Panc1 (cell line): Measurements from ENCODE around the gene PNLDC1. TPM values are rescaled to one million over a fixed set of nuclear protein-coding genes. Genes with fewer than 3 reads are reported as not detected.
A peak's percentile ranks its signal among the peaks of the same experiment; 100 is the strongest.

ENCODE experiments used
- ATAC-seq: fragments of 200-7000 bp; cut with Tn5 transposase; 2 replicates; pipeline ENCODE4 v1.9.1; 2020; ENCODE audit warnings: mild to moderate bottlenecking, moderate library complexity
- Bru-seq: library from RNA; stranded (reverse); fragments of 400-500 nt; gene quantifications from one replicate; lab custom pipeline; 2021; lab: Mats Ljungman, UMichigan
- BruChase-seq, 2 experiments: library from RNA; stranded (reverse); fragments of 400-500 nt; gene quantifications; one replicate each; lab custom pipeline; 2021; lab: Mats Ljungman, UMichigan
- BruUV-seq: library from RNA; stranded (reverse); fragments of 400-500 nt; replicated peaks from 2 replicates; lab custom pipeline; 2021; lab: Mats Ljungman, UMichigan
- CTCF ChIA-PET: fragments of 300-600 bp; sonication (Branson Sonifier 250); formaldehyde crosslinking; loops from one replicate; lab custom pipeline; 2022; ENCODE audit warnings: antibody characterized with exemption; lab: Charles Lee
- POLR2A ChIA-PET: fragments of 300-600 bp; sonication (Branson Sonifier 250); formaldehyde crosslinking; loops from one replicate; lab custom pipeline; 2022; ENCODE audit warnings: antibody characterized with exemption; lab: Charles Lee
- DNase-seq: peaks from one replicate; pipeline ENCODE4 v3.0.0-alpha.2; 2010; ENCODE audit warnings: low read depth, low spot score
- H3K27ac ChIP-seq: 2 replicates; pipeline ENCODE4 v1.5.1; 2011; ENCODE audit warnings: mild to moderate bottlenecking, low read length, inconsistent platforms
- H3K27me3 ChIP-seq: fragments of 200-500 bp; sonication (Bioruptor generic); 2 replicates; pipeline ENCODE4 v1.6.0; 2014; ENCODE audit warnings: low read length, inconsistent platforms; ENCODE audit not compliant: control insufficient read depth, insufficient read depth
- H3K36me3 ChIP-seq: fragments of 200-500 bp; sonication (Bioruptor generic); 2 replicates; pipeline ENCODE4 v1.5.1; 2014; ENCODE audit warnings: inconsistent platforms, mild to moderate bottlenecking, low read length, moderate library complexity; ENCODE audit not compliant: control insufficient read depth, insufficient read depth
- H3K4me1 ChIP-seq: 2 replicates; pipeline ENCODE4 v1.5.1; 2011; ENCODE audit warnings: inconsistent platforms, mild to moderate bottlenecking, low read length, moderate library complexity; ENCODE audit not compliant: control insufficient read depth, insufficient read depth
- H3K4me3 ChIP-seq, 2 experiments: 2 replicates each; pipeline ENCODE4 v1.5.1; 2011 to 2012; ENCODE audit warnings: low read depth in 2 of 2, low read length in 2 of 2, mild to moderate bottlenecking in 2 of 2, inconsistent platforms in 1 of 2, moderate library complexity in 1 of 2
- H3K9me3 ChIP-seq: fragments of 200-500 bp; sonication (Bioruptor generic); 2 replicates; pipeline ENCODE4 v1.5.1; 2014; ENCODE audit warnings: low read depth, mild to moderate bottlenecking, inconsistent platforms, low read length, moderate library complexity; ENCODE audit not compliant: control insufficient read depth, insufficient read depth
- CTCF ChIP-seq: fragments of 450-650 bp; IDR thresholded peaks from 2 replicates; pipeline ENCODE4 v1.5.1; 2017; ENCODE audit warnings: mild to moderate bottlenecking
- POLR2AphosphoS5 ChIP-seq: IDR thresholded peaks from 2 replicates; pipeline ENCODE4 v1.6.1; 2012; ENCODE audit warnings: mild to moderate bottlenecking, low read depth, low read length, moderate library complexity
- REST ChIP-seq, 2 experiments: IDR thresholded peaks; 2 replicates each; pipeline ENCODE4 v1.6.1; 2011 to 2012; ENCODE audit warnings: low read depth in 2 of 2, control low read depth in 1 of 2, low read length in 1 of 2, mild to moderate bottlenecking in 1 of 2, moderate library complexity in 1 of 2; ENCODE audit not compliant: insufficient read depth in 1 of 2
- SIN3A ChIP-seq: IDR thresholded peaks from 2 replicates; pipeline ENCODE4 v1.6.1; 2012; ENCODE audit warnings: low read depth, mild to moderate bottlenecking, low read length, moderate library complexity, borderline replicate concordance; ENCODE audit not compliant: insufficient read depth
- TCF7L2 ChIP-seq: IDR thresholded peaks from 2 replicates; pipeline ENCODE4 v1.6.1; 2011; ENCODE audit warnings: mild to moderate bottlenecking, low read depth, low read length, inconsistent platforms
- in situ Hi-C: cut with HindIII; loops from 2 replicates; pipeline ENCODE4 v1.10.0; 2016; ENCODE audit warnings: low sequenced_read_pairs, low pct_unique_long_range_greater_than_20kb
- intact Hi-C: fragments of 100-400 bp; cut with micrococcal nuclease; formaldehyde crosslinking; loops from one replicate; pipeline ENCODE4 v1.10.0; 2022; ENCODE audit not compliant: unreplicated experiment
- long read RNA-seq: library from polyadenylated mRNA; unstranded; transcript quantifications from one replicate; pipeline ENCODE4 v2.0.0, GENCODE V29; 2021; ENCODE audit not compliant: unreplicated experiment
- polyA plus RNA-seq: library from polyadenylated mRNA; unstranded; fragments of >200 nt; gene quantifications from one replicate; pipeline ENCODE4 v1.2.1, GENCODE V29; 2012; ENCODE audit warnings: missing spikeins; ENCODE audit not compliant: insufficient read length
- total RNA-seq: library from RNA; stranded (reverse); gene quantifications from one replicate; pipeline ENCODE4 v1.2.1, GENCODE V29; 2021; ENCODE audit not compliant: unreplicated experiment

Gene PNLDC1
- total RNA-seq (not detected), Bru-seq, nascent RNA (percentile 33 among the genes with signal in this experiment), BruChase-seq, experiment 1, labeled RNA remaining after a 2-hour chase (percentile 45 among the genes with signal in this experiment), BruChase-seq, experiment 2, labeled RNA remaining after a 6-hour chase (percentile 33 among the genes with signal in this experiment)
- polyA plus RNA-seq, result not detected
- long read RNA-seq, result 0 reads

- Histone ChIP-seq H3K36me3 (peaks cover 11% of the 10 kb centered on the region; the same call in 1 of the 2 replicates), H3K27ac (no peak within 1 kb of the TSS), H3K9me3 (no peaks in the 10 kb centered on the region), H3K27me3 (no peaks in the 10 kb centered on the region), H3K4me1 (no peaks in the 10 kb centered on the region), H3K4me3 (no peak within 1 kb of the TSS)
- TF ChIP-seq SIN3A, result no peak
- no peak for TF ChIP-seq CTCF
- TF ChIP-seq POLR2AphosphoS5, result no peak
- no peak for TF ChIP-seq REST (IDR thresholded peaks at IDR 0.05; ENCODE audit: insufficient read depth in 1 of 2, low read depth in 2 of 2, low read length in 1 of 2)
- TF ChIP-seq TCF7L2, result no peak
- ATAC-seq (0 out of 2 replicates have a peak, but pooled peaks have one; percentile 23), DNase-seq (no peak)
- intact Hi-C loops, result no loop called here
- ChIA-PET POLR2A (no interaction called here), CTCF (no interaction called here)
- in situ Hi-C loops, result no loop called here
- no TSS peak for BruUV-seq
These were observed at the start of gene PNLDC1 for GRCh38 chr6:159800141-159800865. TSS of gene PNLDC1 (plus strand) at chr6:159800276. CDS start at chr6:159800308, 32 bp downstream.

GRCh38 chr6:159751448-159751847 lies 48.6 kb upstream of the PNLDC1 start:
- Histone ChIP-seq H3K27ac (no peak overlapping the region), H3K4me3 (no peak overlapping the region), H3K4me1 (no peaks in the 10 kb centered on the region), H3K27me3 (no peaks in the 10 kb centered on the region), H3K36me3 (peaks cover 64% of the 10 kb centered on the region), H3K9me3 (no peaks in the 10 kb centered on the region)
- BruUV-seq, result no TSS peak
- intact Hi-C loops (no loop called here), in situ Hi-C loops (no loop called here)
- DNase-seq, result no peak
- POLR2A ChIA-PET, result no interaction called here
- CTCF ChIA-PET, result no interaction called here
- no peak for ATAC-seq
- TF ChIP-seq CTCF (no peak), SIN3A (no peak), TCF7L2 (no peak), POLR2AphosphoS5 (no peak), REST (IDR thresholded peaks at IDR 0.05; ENCODE audit: insufficient read depth in 1 of 2, low read depth in 2 of 2, low read length in 1 of 2) (no peak)
